Right lobe of liver (tissue), 4 donors: Measurements from ENCODE around the gene RCOR1.

ENCODE experiments used
- POLR2A ChIP-seq: fragments of 450-650 bp; IDR thresholded peaks from one replicate; pipeline ENCODE4 v1.6.1; 2017; ENCODE audit warnings: antibody characterized with exemption, mild to moderate bottlenecking
- TF ChIP-seq, protein P1 (sequence below), 4 donors: fragments of 200-600 bp in 3 of 4; fragments of 450-650 bp in 1 of 4; IDR thresholded peaks; one replicate each; pipeline versions ENCODE4 v1.5.1 to v1.8.0; 2016 to 2022; ENCODE audit warnings: antibody characterized with exemption in 4 of 4, mild to moderate bottlenecking in 2 of 4
- donor health status: DM: no; HTN: no; CAD: no.
- donor health status: DM: no; HTN: no; CAD: no.
- donor health status: DM: no; HTN: yes; CAD: no.

DNA sequence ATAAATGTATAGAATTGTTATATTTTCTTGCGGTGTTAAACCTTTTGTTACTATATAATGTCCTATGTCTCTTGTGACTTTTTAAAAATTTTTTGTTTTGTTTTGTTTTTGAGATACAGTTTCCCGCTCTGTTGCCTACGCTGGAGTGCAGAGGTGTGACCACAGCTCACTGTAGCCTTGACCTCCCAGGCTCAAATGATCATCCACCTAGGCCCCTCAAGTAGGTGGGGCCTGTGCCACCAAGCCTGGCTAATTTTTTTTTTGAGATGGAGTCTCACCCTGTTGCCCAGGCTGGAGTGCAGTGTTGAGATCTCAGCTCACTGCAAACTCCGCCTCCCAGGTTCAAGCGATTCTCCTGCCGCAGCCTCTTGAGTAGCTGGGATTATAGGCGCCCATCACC is 26.5 kb upstream of the RCOR1 start:
- TF ChIP-seq, protein P1, sequence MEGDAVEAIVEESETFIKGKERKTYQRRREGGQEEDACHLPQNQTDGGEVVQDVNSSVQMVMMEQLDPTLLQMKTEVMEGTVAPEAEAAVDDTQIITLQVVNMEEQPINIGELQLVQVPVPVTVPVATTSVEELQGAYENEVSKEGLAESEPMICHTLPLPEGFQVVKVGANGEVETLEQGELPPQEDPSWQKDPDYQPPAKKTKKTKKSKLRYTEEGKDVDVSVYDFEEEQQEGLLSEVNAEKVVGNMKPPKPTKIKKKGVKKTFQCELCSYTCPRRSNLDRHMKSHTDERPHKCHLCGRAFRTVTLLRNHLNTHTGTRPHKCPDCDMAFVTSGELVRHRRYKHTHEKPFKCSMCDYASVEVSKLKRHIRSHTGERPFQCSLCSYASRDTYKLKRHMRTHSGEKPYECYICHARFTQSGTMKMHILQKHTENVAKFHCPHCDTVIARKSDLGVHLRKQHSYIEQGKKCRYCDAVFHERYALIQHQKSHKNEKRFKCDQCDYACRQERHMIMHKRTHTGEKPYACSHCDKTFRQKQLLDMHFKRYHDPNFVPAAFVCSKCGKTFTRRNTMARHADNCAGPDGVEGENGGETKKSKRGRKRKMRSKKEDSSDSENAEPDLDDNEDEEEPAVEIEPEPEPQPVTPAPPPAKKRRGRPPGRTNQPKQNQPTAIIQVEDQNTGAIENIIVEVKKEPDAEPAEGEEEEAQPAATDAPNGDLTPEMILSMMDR (IDR thresholded peaks at IDR 0.05), result no peak
- TF ChIP-seq POLR2A, result no peak
